ENCODE measurements around the gene PDZK1IP1.
"Not testable (repeated sequence)": the region's sequence is repeated elsewhere in the genome, so short reads cannot be mapped to it uniquely, and the experiment has no call there.

The PDZK1IP1 gene

DNA sequence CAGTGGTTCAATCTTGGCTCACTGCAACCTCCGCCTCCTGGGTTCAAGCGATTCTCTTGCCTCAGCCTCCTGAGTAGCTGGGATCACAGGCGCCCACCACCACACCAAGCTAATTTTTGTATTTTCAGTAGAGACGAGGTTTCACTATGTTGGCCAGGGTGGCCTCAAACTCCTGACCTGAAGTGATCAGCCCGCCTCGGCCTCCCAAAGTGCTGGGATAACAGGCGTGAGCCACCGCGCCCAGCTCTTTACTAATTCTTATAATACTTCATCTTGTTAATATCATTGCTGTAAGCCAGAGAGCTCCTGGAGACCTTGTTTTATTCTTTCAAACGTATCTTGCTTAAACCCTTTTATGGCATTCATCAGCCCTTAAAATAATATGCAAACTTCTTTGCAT lies 3.7 kb upstream of the PDZK1IP1 start:
- H3K4me1 ChIP-seq (ENCODE audit: control insufficient read depth, insufficient read depth, low read length), result peaks cover 15% of the 10 kb centered on the region
- not testable (repeated sequence) for H3K27ac ChIP-seq (ENCODE audit: low read depth, low read length); H3K36me3 ChIP-seq (ENCODE audit: control insufficient read depth, insufficient read depth, low read length); H3K9ac ChIP-seq (ENCODE audit: low read depth, low read length); H3K9me3 ChIP-seq (ENCODE audit: control insufficient read depth, insufficient read depth, low read length); H3K4me3 ChIP-seq (ENCODE audit: low read depth, low read length)
- H3K27me3 ChIP-seq (ENCODE audit: control insufficient read depth, insufficient read depth, low read length), result peaks cover 29% of the 10 kb centered on the region

DNA sequence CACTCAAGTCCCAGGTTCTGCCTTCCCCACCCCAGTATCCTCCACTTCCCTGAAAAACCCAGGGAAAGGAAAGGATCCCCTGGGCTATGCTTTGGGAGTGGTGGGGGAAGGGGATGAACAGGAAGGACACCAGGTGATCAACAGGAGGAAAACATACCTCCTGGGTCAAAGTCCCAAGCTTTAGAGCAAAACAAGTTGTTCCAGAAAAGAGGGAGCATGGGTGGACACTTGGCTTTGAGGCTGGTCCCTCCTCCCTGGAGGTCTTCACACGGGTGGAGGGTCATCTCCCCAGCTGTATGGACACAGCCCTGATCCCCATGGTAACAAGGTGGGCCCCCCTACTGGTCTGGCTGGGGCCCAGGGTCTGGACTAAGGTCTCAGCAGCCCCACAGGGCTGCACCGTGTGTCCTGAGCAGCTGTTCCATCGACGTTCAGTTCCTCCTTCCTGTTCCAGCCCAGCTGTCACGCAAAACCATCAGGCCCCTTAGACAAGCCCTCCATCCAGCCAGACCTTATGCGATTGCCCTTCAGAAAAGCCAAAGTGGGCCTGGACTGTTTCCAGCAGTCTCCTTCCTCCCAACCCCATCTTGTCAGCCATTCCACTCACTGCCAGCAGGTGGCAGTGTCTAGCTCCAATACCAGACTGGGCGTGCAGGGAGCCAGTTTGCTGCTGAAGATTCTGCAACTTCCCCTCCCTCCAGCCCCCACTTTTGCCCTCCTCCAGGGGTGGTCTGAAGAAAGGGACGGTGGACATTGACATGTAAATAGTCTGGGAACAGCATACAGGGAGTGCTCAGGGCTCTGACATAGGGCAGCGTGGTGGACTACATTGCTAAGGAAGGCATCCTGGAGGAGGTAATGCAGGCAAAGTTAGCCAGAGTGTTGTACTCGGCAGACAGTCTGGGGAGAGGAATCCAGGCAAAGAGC lies 2.9 kb upstream of the PDZK1IP1 start:
- H3K9me3 ChIP-seq (ENCODE audit: control insufficient read depth, insufficient read depth, low read length), result no peaks in the 10 kb centered on the region
- H3K4me3 ChIP-seq (ENCODE audit: low read depth, low read length), result no peak overlapping the region
- no peaks in the 10 kb centered on the region for H3K36me3 ChIP-seq (ENCODE audit: control insufficient read depth, insufficient read depth, low read length)
- peaks cover 22% of the 10 kb centered on the region for H3K27me3 ChIP-seq (ENCODE audit: control insufficient read depth, insufficient read depth, low read length)
- H3K4me1 ChIP-seq (ENCODE audit: control insufficient read depth, insufficient read depth, low read length), result peaks cover 15% of the 10 kb centered on the region
- no peak overlapping the region for H3K9ac ChIP-seq (ENCODE audit: low read depth, low read length)
- H3K27ac ChIP-seq (ENCODE audit: low read depth, low read length), result no peak overlapping the region

DNA sequence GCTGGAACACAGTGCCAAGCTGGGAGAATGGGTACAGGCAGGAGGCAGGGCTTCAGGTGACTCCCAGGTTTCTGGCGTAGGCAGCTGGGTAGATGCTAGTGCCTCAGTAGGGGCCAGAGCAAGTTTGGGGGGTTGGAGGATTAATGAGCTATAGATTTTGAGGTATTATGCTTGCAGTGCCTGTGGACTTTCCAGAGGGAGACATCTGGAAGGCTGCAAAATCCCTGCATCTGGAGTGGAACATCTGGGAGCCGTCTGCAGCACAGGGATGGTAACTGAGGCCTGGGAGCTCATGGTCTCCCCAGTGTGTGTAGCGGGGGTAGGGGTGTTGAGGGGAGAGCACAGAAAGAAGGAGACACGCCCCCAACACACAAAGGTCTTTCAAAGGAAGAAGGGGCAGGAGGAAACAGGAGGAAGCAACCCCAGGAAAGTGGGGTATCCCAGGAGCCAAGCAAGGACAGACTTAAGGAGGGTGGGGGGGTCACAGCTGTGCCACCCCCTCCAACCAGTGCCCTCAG lies 2.2 kb upstream of the PDZK1IP1 start:
- Histone ChIP-seq H3K9ac (ENCODE audit: low read depth, low read length) (no peak overlapping the region), H3K4me3 (ENCODE audit: low read depth, low read length) (no peak overlapping the region), H3K9me3 (ENCODE audit: control insufficient read depth, insufficient read depth, low read length) (no peaks in the 10 kb centered on the region), H3K27me3 (ENCODE audit: control insufficient read depth, insufficient read depth, low read length) (peaks cover 22% of the 10 kb centered on the region), H3K27ac (ENCODE audit: low read depth, low read length) (peak overlapping the region; percentile 29), H3K4me1 (ENCODE audit: control insufficient read depth, insufficient read depth, low read length) (peaks cover 15% of the 10 kb centered on the region), H3K36me3 (ENCODE audit: control insufficient read depth, insufficient read depth, low read length) (no peaks in the 10 kb centered on the region)

DNA sequence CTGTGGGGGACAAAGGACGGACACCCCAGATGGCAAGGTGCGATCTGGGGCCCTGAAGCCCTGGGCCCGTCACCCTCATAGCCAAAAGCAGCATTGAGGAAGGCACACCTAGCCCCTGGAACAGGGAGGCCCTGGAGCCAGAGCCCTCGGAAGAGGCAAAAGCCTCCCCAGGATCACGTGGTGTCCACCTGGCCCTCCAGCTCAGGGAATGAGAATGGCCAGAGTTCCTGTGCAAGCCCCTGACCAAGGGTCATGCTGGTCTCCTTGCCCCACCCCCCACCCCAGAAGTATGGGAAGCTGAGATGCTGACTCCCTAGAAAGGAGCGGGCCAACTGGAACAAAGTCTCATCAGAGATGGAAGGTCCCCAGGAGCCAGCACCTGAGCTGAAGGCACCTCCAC lies 1.0 kb upstream of the PDZK1IP1 start:
- Histone ChIP-seq H3K9ac (ENCODE audit: low read depth, low read length) (no peak overlapping the region), H3K4me3 (ENCODE audit: low read depth, low read length) (no peak overlapping the region), H3K9me3 (ENCODE audit: control insufficient read depth, insufficient read depth, low read length) (no peaks in the 10 kb centered on the region), H3K36me3 (ENCODE audit: control insufficient read depth, insufficient read depth, low read length) (no peaks in the 10 kb centered on the region), H3K27ac (ENCODE audit: low read depth, low read length) (no peak overlapping the region), H3K4me1 (ENCODE audit: control insufficient read depth, insufficient read depth, low read length) (peaks cover 15% of the 10 kb centered on the region), H3K27me3 (ENCODE audit: control insufficient read depth, insufficient read depth, low read length) (peaks cover 22% of the 10 kb centered on the region)

DNA sequence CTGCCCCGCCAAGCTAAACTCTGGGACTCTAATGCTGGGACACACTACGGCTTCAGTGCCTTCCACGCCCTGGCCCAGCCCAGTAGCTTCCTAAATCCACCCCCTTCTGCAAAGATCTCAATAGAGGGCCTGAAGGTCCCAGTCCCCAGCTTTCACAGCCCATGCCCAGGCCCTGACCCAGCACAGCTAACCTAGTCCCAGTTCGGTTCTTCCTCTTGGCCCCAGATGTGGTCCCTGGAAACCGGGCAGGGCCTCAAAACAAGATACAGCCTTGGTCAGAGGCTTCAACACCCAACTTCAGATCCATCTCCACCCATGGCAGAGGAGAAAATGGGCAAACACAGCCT lies 646 bp upstream of the PDZK1IP1 start:
- Histone ChIP-seq H3K9ac (ENCODE audit: low read depth, low read length) (no peak overlapping the region), H3K36me3 (ENCODE audit: control insufficient read depth, insufficient read depth, low read length) (no peaks in the 10 kb centered on the region), H3K27me3 (ENCODE audit: control insufficient read depth, insufficient read depth, low read length) (peaks cover 22% of the 10 kb centered on the region), H3K4me3 (ENCODE audit: low read depth, low read length) (no peak overlapping the region), H3K9me3 (ENCODE audit: control insufficient read depth, insufficient read depth, low read length) (no peaks in the 10 kb centered on the region), H3K27ac (ENCODE audit: low read depth, low read length) (no peak overlapping the region), H3K4me1 (ENCODE audit: control insufficient read depth, insufficient read depth, low read length) (peaks cover 15% of the 10 kb centered on the region)

DNA sequence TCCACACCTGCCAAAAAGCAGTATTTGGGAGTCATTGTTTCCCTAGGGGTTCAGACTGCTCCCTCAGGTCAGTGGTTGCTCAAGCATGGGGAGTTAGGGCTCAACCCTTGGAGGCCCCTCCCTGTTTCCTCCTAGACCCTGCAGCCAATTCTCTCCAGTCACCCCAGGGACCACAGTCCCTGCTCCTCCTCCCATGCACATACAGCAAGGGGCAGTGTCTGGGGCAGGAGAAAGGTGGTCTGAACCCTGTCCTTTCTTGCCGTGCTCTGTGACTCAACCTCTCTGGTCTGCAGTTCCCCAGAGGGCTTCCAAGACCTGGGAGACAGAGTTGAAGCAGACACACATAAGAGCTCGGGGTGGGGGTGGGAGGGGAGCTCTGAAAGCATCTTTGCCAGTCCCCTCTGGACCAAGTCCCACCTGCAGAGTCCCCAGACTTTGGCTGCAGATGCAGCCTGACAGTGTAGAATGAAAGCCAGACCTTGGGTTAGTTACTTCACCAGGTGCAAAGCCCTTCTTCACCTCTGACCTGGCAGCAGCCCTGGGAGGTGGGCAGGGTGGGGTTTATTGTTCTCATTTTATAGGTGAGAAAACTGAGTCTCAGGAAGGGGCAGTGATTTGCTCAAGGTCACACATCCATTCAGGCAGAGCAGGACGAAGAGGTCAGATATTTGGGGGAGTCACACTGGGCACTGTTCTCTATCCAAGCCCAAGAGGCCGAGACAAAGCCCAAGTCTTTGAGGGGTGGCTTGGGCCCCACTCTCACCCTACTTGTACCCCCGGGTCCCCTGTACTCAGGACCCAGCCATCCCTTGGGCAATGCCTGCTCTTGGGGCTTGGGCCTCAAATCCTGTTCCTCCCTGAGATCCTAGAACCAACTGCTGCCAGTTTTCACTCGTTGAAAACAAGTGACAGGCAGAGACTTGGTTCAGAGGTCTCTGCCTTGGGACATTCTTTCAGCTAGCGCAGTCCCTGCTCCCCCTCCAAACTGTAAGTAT lies 748 bp downstream of the PDZK1IP1 start:
- Histone ChIP-seq H3K36me3 (ENCODE audit: control insufficient read depth, insufficient read depth, low read length) (no peaks in the 10 kb centered on the region), H3K4me1 (ENCODE audit: control insufficient read depth, insufficient read depth, low read length) (peaks cover 15% of the 10 kb centered on the region), H3K27me3 (ENCODE audit: control insufficient read depth, insufficient read depth, low read length) (peaks cover 9% of the 10 kb centered on the region), H3K9me3 (ENCODE audit: control insufficient read depth, insufficient read depth, low read length) (no peaks in the 10 kb centered on the region), H3K9ac (ENCODE audit: low read depth, low read length) (no peak overlapping the region), H3K27ac (ENCODE audit: low read depth, low read length) (no peak overlapping the region), H3K4me3 (ENCODE audit: low read depth, low read length) (no peak overlapping the region)

DNA sequence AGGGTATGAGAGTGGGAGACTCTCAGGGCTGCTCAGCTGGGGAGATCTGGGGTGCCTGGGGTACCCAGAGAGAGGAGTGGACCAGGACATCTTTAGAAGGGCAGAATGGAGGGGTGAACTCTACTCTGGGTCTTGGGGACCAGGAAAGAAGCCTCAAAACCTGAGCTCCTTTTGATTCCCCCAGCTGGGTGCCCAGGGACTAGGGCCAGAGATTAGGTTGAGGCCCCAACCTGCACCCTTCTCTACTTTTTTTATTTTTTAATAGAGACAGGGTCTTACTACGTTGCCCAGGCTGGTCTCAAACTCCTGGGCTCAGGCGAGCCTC lies 1.9 kb downstream of the PDZK1IP1 start:
- H3K9ac ChIP-seq (ENCODE audit: low read depth, low read length), result no peak overlapping the region
- no peak overlapping the region for H3K4me3 ChIP-seq (ENCODE audit: low read depth, low read length)
- peaks cover 3% of the 10 kb centered on the region for H3K27me3 ChIP-seq (ENCODE audit: control insufficient read depth, insufficient read depth, low read length)
- no peaks in the 10 kb centered on the region for H3K9me3 ChIP-seq (ENCODE audit: control insufficient read depth, insufficient read depth, low read length)
- H3K4me1 ChIP-seq (ENCODE audit: control insufficient read depth, insufficient read depth, low read length), result peaks cover 8% of the 10 kb centered on the region
- no peaks in the 10 kb centered on the region for H3K36me3 ChIP-seq (ENCODE audit: control insufficient read depth, insufficient read depth, low read length)
- no peak overlapping the region for H3K27ac ChIP-seq (ENCODE audit: low read depth, low read length)

DNA sequence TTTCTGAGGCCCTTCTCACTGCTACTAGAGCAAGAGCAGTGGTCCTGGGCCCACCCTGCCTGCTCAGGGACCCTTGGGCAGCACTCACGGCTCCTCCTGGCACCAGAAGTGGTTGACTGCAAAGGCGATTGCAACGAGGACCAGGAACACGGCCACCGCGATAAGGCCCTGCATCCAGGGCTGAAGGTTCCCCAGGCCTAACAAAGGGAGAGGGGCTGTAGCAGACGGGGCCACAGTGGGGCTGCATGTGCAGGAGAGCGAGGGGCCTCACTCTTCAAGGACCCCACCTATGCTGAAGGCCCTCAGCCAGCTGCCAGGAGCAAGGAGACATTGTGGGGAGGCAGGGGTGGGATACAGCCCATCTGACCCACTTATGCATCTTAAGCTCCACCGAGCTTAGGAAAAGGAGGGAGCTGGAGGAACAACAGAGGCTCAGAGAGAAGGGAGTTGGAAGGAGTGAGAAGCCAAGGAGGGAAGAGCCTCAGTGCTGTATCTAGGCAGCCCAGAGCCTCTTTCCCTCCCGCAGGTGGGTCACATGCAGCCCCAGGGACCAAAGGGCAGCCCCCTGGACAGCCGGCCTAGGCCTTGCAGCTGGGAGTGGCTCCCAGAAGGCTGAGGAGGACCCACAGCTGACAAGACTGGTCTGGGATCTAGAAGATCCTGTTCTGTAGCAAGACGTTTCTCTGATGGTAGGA lies 2.5 kb downstream of the PDZK1IP1 start:
- peaks cover 3% of the 10 kb centered on the region; the same call in 1 of the 2 replicates for H3K4me1 ChIP-seq (ENCODE audit: control insufficient read depth, insufficient read depth, low read length)
- no peak overlapping the region for H3K4me3 ChIP-seq (ENCODE audit: low read depth, low read length)
- H3K27ac ChIP-seq (ENCODE audit: low read depth, low read length), result no peak overlapping the region
- H3K27me3 ChIP-seq (ENCODE audit: control insufficient read depth, insufficient read depth, low read length), result peaks cover 3% of the 10 kb centered on the region
- H3K36me3 ChIP-seq (ENCODE audit: control insufficient read depth, insufficient read depth, low read length), result no peaks in the 10 kb centered on the region
- H3K9me3 ChIP-seq (ENCODE audit: control insufficient read depth, insufficient read depth, low read length), result no peaks in the 10 kb centered on the region
- H3K9ac ChIP-seq (ENCODE audit: low read depth, low read length), result no peak overlapping the region

DNA sequence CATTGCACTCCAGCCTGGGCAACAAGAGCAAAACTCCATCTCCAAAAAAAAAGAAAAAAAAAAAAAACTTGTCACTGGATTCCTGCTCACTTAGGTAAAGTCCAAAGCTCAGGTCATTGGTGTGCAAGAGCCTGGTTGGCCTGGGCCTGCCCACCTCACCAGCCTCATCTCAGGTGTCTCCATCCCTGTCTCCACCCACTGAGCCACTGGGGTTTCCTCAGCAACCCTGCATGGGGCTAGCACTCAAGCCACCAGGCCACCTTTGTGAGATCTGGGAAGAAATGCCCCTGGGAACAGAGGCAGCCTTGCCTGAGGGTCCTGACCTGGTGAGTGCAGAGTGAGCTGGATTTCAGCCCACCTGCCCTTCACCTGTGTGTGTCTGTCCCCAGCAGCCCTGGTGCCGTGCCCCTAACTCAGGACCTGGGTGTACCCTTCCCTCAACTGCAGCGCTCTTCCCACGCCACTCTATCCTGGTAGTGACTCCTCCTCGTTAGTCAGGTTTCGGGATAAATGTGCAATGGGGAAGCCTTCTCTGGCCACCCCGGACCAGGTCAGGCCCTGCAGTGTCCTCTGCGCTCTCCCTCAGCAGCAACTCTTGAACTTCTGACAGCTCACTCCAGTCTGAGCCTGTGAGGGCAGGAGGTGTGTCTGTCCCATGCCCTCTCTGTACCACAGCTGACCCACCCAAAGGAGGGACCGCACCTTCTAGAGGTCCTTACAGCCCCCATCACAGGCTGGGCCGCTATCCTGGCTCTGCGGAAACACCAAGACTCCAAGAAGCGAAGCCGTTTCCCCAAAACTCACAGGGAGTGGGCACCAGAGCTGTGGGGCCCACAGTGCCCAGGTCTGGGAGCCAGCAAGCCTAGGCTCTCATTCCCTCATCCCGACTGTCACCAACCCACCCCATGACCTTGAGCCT lies 3.3 kb downstream of the PDZK1IP1 start:
- Histone ChIP-seq H3K4me3 (ENCODE audit: low read depth, low read length) (no peak overlapping the region), H3K4me1 (ENCODE audit: control insufficient read depth, insufficient read depth, low read length) (no peaks in the 10 kb centered on the region), H3K36me3 (ENCODE audit: control insufficient read depth, insufficient read depth, low read length) (no peaks in the 10 kb centered on the region), H3K27ac (ENCODE audit: low read depth, low read length) (no peak overlapping the region), H3K9ac (ENCODE audit: low read depth, low read length) (no peak overlapping the region), H3K27me3 (ENCODE audit: control insufficient read depth, insufficient read depth, low read length) (peaks cover 3% of the 10 kb centered on the region), H3K9me3 (ENCODE audit: control insufficient read depth, insufficient read depth, low read length) (no peaks in the 10 kb centered on the region)

All from HUES48 (cell line).